ENCODE results near the gene IRF7.
"Not testable (repeated sequence)": the region's sequence is repeated elsewhere in the genome, so short reads cannot be mapped to it uniquely, and the experiment has no call there.

IRF7 gene

GRCh38 chr11:579830-580601 is 35.7 kb downstream of the IRF7 start:
- no peak for DNase-seq

GRCh38 chr11:578276-579035 is 37.3 kb downstream of the IRF7 start:
- DNase-seq, result no peak

GRCh38 chr11:577611-577894 is 38.2 kb downstream of the IRF7 start:
- DNase-seq, result no peak

GRCh38 chr11:576811-577610 is 38.7 kb downstream of the IRF7 start:
- DNase-seq, result peak in 1 of 2 experiments; percentile 17

GRCh38 chr11:575996-576768 is 39.6 kb downstream of the IRF7 start, which contains the start of gene PHRF1:
TSS of gene PHRF1 (plus strand) at chr11:576470. CDS start at chr11:581513, 5,043 bp downstream.
- DNase-seq, result peak; percentile 96 to 98

GRCh38 chr11:575313-575995 is 40.3 kb downstream of the IRF7 start:
- DNase-seq, result peak in 1 of 2 experiments; percentile 39

GRCh38 chr11:574632-575312 is 41.0 kb downstream of the IRF7 start:
- no peak for DNase-seq

- DNase-seq, result not testable (repeated sequence)
Measured at GRCh38 chr11:574031-574570, 41.6 kb downstream of the IRF7 start.

GRCh38 chr11:573146-573759 is 42.5 kb downstream of the IRF7 start:
- DNase-seq, result no peak

- no peak for DNase-seq
Measured at GRCh38 chr11:571802-572185, 44.0 kb downstream of the IRF7 start.

- DNase-seq, result no peak
Measured at GRCh38 chr11:569158-569885, 46.4 kb downstream of the IRF7 start.

GRCh38 chr11:568306-569157 is 47.2 kb downstream of the IRF7 start:
- peak; percentile 92 to 96 for DNase-seq

- DNase-seq, result no peak
Measured at GRCh38 chr11:567629-568292, 48.0 kb downstream of the IRF7 start.

- no peak for DNase-seq
Measured at GRCh38 chr11:567011-567628, 48.6 kb downstream of the IRF7 start.

- no peak for DNase-seq
Measured at GRCh38 chr11:565921-566509, 49.7 kb downstream of the IRF7 start.

GRCh38 chr11:563812-564578 is 51.8 kb downstream of the IRF7 start:
- DNase-seq, result no peak

Data from Kasumi-1 (cell line).